SK-N-SH treated with all-trans-retinoic acid at 6 μM for 48 hours (cell line): ENCODE measurements around the gene NFIA.

Experiments used
- ARNTL ChIP-seq: fragments of 450-650 bp; formaldehyde crosslinking; IDR thresholded peaks from 2 replicates; pipeline ENCODE4 v1.5.0; 2020; ENCODE audit warnings: low read depth, mild to moderate bottlenecking, moderate library complexity, borderline replicate concordance
- ESRRG ChIP-seq: fragments of 250-450 bp; sonication (Bioruptor Pico); IDR thresholded peaks from 2 replicates; pipeline ENCODE4 v1.6.1; 2021; ENCODE audit warnings: mild to moderate bottlenecking
- RARB ChIP-seq: fragments of 250-450 bp; sonication (Bioruptor Pico); IDR thresholded peaks from 2 replicates; pipeline ENCODE4 v1.8.0; 2021; ENCODE audit warnings: mild to moderate bottlenecking, moderate library complexity
- TCF4 ChIP-seq: fragments of 250-450 bp; sonication (Bioruptor Pico); IDR thresholded peaks from 2 replicates; pipeline ENCODE4 v1.8.0; 2021; ENCODE audit warnings: mild to moderate bottlenecking, moderate library complexity, borderline replicate concordance
- ZFP3 ChIP-seq: fragments of 250-450 bp; sonication (Bioruptor Pico); IDR thresholded peaks from 2 replicates; pipeline ENCODE4 v1.5.0; 2020; ENCODE audit warnings: mild to moderate bottlenecking, moderate library complexity
- TF ChIP-seq, protein P1 (sequence below): fragments of 250-450 bp; sonication (Bioruptor Pico); IDR thresholded peaks from 2 replicates; pipeline ENCODE4 v1.8.0; 2020; ENCODE audit warnings: mild to moderate bottlenecking, moderate library complexity, borderline replicate concordance

DNA sequence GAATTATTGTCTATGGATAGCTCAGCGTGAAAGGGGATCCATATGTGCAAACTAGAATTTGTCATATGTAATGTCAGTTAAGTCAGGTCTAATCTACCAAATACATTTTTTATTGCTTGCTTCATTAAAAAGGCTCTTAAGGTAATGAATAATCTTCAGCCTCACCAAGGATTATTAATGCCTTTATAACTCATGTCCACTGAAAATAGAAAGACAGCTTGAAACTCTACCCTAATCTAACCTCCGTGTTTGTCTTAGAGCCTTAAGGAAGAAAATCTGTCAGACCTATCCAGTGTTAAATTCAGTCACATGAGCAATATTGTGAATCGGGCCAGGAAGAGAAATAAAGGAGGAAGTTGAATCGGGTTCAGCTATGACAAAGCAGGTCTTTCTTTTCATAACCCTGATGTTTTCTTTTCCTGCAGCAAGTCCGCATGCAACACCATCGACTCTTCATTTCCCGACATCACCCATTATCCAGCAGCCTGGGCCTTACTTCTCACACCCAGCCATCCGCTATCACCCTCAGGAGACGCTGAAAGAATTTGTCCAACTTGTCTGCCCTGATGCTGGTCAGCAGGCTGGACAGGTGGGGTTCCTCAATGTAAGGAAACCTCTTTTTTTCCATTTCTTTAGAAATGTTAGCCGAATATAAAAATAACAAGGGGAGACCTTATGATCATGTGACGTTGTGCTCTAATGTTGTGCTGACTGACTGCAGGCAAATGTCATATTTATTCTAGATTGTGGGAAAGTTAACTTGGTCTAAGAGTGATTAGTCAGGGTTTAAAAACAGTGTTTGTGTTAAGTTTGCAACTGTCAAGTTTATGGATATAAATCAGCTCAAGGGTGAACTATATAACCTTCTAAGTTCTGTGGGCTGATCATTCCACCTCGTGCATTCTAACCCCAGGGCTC, 321.6 kb downstream of the NFIA start:
- TF ChIP-seq RARB (CRISPR knock-in tag) (no peak), ESRRG (CRISPR knock-in tag) (no peak), TCF4 (CRISPR knock-in tag) (no peak), ZFP3 (CRISPR knock-in tag) (no peak), ARNTL (CRISPR knock-in tag) (no peak)
- TF ChIP-seq, protein P1, sequence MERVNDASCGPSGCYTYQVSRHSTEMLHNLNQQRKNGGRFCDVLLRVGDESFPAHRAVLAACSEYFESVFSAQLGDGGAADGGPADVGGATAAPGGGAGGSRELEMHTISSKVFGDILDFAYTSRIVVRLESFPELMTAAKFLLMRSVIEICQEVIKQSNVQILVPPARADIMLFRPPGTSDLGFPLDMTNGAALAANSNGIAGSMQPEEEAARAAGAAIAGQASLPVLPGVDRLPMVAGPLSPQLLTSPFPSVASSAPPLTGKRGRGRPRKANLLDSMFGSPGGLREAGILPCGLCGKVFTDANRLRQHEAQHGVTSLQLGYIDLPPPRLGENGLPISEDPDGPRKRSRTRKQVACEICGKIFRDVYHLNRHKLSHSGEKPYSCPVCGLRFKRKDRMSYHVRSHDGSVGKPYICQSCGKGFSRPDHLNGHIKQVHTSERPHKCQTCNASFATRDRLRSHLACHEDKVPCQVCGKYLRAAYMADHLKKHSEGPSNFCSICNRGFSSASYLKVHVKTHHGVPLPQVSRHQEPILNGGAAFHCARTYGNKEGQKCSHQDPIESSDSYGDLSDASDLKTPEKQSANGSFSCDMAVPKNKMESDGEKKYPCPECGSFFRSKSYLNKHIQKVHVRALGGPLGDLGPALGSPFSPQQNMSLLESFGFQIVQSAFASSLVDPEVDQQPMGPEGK (CRISPR knock-in tag), result no peak
